HepG2 (cell line): Measurements from ENCODE around the gene CAMKV. TPM values are rescaled to one million over a fixed set of nuclear protein-coding genes. Genes with fewer than 3 reads are reported as not detected.

Source experiments
- FOXJ3 ChIP-seq: sonication (generic); formaldehyde crosslinking; IDR thresholded peaks from 2 replicates; pipeline ENCODE4 v1.4.0; 2020; ENCODE audit warnings: missing genetic modification reagents, mild to moderate bottlenecking, borderline replicate concordance
- HOXA5 ChIP-seq: sonication (generic); formaldehyde crosslinking; IDR thresholded peaks from 2 replicates; pipeline ENCODE4 v1.4.0; 2020; ENCODE audit warnings: missing genetic modification reagents
- KAT8 ChIP-seq: IDR thresholded peaks from 2 replicates; pipeline ENCODE4 v1.6.1; 2016; ENCODE audit warnings: missing genetic modification reagents, missing compliant biosample characterization
- MEIS1 ChIP-seq: sonication (generic); formaldehyde crosslinking; IDR thresholded peaks from 2 replicates; pipeline ENCODE4 v1.9.0; 2021; ENCODE audit warnings: mild to moderate bottlenecking, missing genetic modification reagents, moderate library complexity, borderline replicate concordance
- NFIB ChIP-seq: sonication (generic); formaldehyde crosslinking; IDR thresholded peaks from 2 replicates; pipeline ENCODE4 v1.9.0; 2021; ENCODE audit warnings: missing genetic modification reagents, mild to moderate bottlenecking, borderline replicate concordance
- NFYB ChIP-seq: sonication (generic); formaldehyde crosslinking; IDR thresholded peaks from 2 replicates; pipeline ENCODE4 v1.4.0; 2020; ENCODE audit warnings: missing genetic modification reagents
- NPAS2 ChIP-seq: sonication (generic); formaldehyde crosslinking; IDR thresholded peaks from 2 replicates; pipeline ENCODE4 v1.8.0; 2022; ENCODE audit warnings: mild to moderate bottlenecking, missing genetic modification reagents, borderline replicate concordance
- NR0B2 ChIP-seq: sonication (generic); formaldehyde crosslinking; IDR thresholded peaks from 2 replicates; pipeline ENCODE4 v1.4.0; 2020; ENCODE audit warnings: mild to moderate bottlenecking, missing genetic modification reagents
- PAF1 ChIP-seq: IDR thresholded peaks from 2 replicates; pipeline ENCODE4 v1.6.1; 2016; ENCODE audit warnings: missing genetic modification reagents, missing compliant biosample characterization
- SIN3A ChIP-seq: IDR thresholded peaks from 2 replicates; pipeline ENCODE4 v1.6.1; 2011; ENCODE audit warnings: low read depth, mild to moderate bottlenecking, control low read depth, low read length, borderline replicate concordance
- SIX4 ChIP-seq: sonication (generic); formaldehyde crosslinking; IDR thresholded peaks from 2 replicates; pipeline ENCODE4 v1.4.0; 2020; ENCODE audit warnings: missing genetic modification reagents
- TAF1 ChIP-seq: sonication (generic); formaldehyde crosslinking; IDR thresholded peaks from 2 replicates; pipeline ENCODE4 v1.4.0; 2020; ENCODE audit warnings: missing genetic modification reagents
- TFAP4 ChIP-seq: sonication (generic); IDR thresholded peaks from 2 replicates; pipeline ENCODE4 v1.6.1; 2016; ENCODE audit warnings: low read depth, borderline replicate concordance
- ZBTB49 ChIP-seq: sonication (generic); formaldehyde crosslinking; IDR thresholded peaks from 2 replicates; pipeline ENCODE4 v1.4.0; 2020; ENCODE audit warnings: missing genetic modification reagents, borderline replicate concordance
- ZBTB7A ChIP-seq: sonication (generic); formaldehyde crosslinking; IDR thresholded peaks from 2 replicates; pipeline ENCODE4 v1.8.0; 2022; ENCODE audit warnings: mild to moderate bottlenecking, missing genetic modification reagents
- ZFP1 ChIP-seq: IDR thresholded peaks from 2 replicates; pipeline ENCODE4 v1.6.1; 2016
- ZNF414 ChIP-seq: sonication (generic); formaldehyde crosslinking; IDR thresholded peaks from 2 replicates; pipeline ENCODE4 v1.5.0; 2020; ENCODE audit warnings: missing genetic modification reagents
- ZNF44 ChIP-seq: sonication (generic); formaldehyde crosslinking; IDR thresholded peaks from 2 replicates; pipeline ENCODE4 v1.5.1; 2020; ENCODE audit warnings: mild to moderate bottlenecking, missing genetic modification reagents
- ZNF569 ChIP-seq: sonication (generic); formaldehyde crosslinking; IDR thresholded peaks from 2 replicates; pipeline ENCODE4 v1.5.0; 2020; ENCODE audit warnings: mild to moderate bottlenecking, missing genetic modification reagents, moderate library complexity, borderline replicate concordance
- ZNF574 ChIP-seq: sonication (generic); formaldehyde crosslinking; IDR thresholded peaks from 2 replicates; pipeline ENCODE4 v1.4.0; 2020; ENCODE audit warnings: missing genetic modification reagents
- ZNF629 ChIP-seq: sonication (generic); formaldehyde crosslinking; conservative IDR thresholded peaks from 2 replicates; pipeline ENCODE4 v1.5.0; 2020; ENCODE audit warnings: missing genetic modification reagents
- ZNF768 ChIP-seq: sonication (generic); formaldehyde crosslinking; IDR thresholded peaks from 2 replicates; pipeline ENCODE4 v1.4.0; 2020; ENCODE audit warnings: missing genetic modification reagents
- polyA plus RNA-seq, 8 experiments: library from polyadenylated mRNA; depleted of rRNA in 3 of 8; stranded (reverse) in 7 of 8; unstranded in 1 of 8; fragments of >200 nt; fragmentation: Illumina TruSeq in 4 of 8; extraction: Trizol in 4 of 8; gene quantifications; 2 replicates each; pipeline versions ENCODE4 v1.2.1 to v1.2.3, GENCODE V29; 2011 to 2016; ENCODE audit warnings: low read depth in 4 of 8, missing spikeins in 1 of 8, mixed read lengths in 1 of 8; ENCODE audit not compliant: insufficient read depth in 1 of 8
- total RNA-seq, 5 experiments: library from RNA; depleted of rRNA; stranded (reverse); fragments of >200 nt; fragmentation: Illumina TruSeq; extraction: Trizol; gene quantifications; 2 replicates each; pipeline ENCODE4 v1.2.3, GENCODE V29; 2016; ENCODE audit warnings: low read depth in 1 of 5
- TF ChIP-seq, protein P1 (sequence below): sonication (generic); formaldehyde crosslinking; IDR thresholded peaks from 2 replicates; pipeline ENCODE4 v1.4.0; 2020; ENCODE audit warnings: missing genetic modification reagents; ENCODE audit errors: not compliant biosample characterization

The CAMKV gene
- total and polyA plus RNA-seq, 2 of the 13 experiments (the other 11 are each of a cell fraction or from before 2014, with no cell fraction given) = 0.13 to 0.15 TPM

DNA sequence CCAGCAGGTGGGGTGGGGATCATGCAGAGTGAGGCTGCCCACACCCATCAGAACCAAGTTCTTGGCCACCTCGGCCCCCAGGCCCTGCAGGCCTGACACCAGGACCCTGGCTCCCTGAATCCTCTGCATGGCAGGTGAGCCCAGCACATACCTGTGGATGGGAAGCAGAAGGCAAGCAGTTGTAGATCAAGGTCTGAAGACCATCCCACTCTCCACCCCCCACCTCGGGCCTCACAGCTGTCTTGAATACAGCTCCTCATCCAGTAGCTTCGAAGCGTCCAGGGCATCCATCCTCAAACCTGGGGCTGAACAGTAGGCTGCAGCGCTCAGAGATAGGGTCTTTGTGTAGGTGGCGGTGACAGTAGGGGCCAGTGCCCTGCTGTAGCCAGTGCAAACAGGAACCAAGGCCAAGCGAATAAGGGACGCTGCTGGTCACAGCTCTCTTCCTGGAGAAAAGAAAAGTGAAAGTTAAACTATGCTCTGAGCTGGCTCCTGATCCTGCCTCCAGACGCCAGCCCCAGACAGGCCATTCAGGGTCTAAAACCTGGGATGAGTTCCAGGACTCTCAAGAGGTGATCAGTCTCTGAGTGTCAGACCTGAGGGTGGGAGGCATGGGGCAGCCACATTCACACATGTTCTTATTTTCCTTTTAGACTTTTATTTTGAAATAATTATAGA lies 56.1 kb downstream of the CAMKV start, which contains the start of gene UBA7 (continued):
- TF ChIP-seq NPAS2 (CRISPR knock-in tag) (no peak), SIX4 (CRISPR knock-in tag) (no peak), PAF1 (CRISPR knock-in tag) (no peak), TFAP4 (peak; percentile 48; the same call in 1 of the 2 replicates), NR0B2 (CRISPR knock-in tag) (no peak), ZBTB49 (CRISPR knock-in tag) (no peak), FOXJ3 (CRISPR knock-in tag) (no peak), ZNF44 (CRISPR knock-in tag) (no peak), MEIS1 (no peak), ZNF768 (no peak), NFIB (CRISPR knock-in tag) (no peak), SIN3A (no peak), HOXA5 (CRISPR knock-in tag) (no peak), ZBTB7A (CRISPR knock-in tag) (no peak), KAT8 (CRISPR knock-in tag) (peak; percentile 90), ZNF574 (CRISPR knock-in tag) (peak; percentile 58), ZNF629 (CRISPR knock-in tag) (no peak), ZNF569 (CRISPR knock-in tag) (no peak), NFYB (CRISPR knock-in tag) (no peak), ZNF414 (CRISPR knock-in tag) (no peak), TAF1 (CRISPR knock-in tag) (0 out of 2 replicates have a peak, but pooled peaks have one; percentile 22), ZFP1 (CRISPR knock-in tag) (no peak)
- TF ChIP-seq, protein P1, sequence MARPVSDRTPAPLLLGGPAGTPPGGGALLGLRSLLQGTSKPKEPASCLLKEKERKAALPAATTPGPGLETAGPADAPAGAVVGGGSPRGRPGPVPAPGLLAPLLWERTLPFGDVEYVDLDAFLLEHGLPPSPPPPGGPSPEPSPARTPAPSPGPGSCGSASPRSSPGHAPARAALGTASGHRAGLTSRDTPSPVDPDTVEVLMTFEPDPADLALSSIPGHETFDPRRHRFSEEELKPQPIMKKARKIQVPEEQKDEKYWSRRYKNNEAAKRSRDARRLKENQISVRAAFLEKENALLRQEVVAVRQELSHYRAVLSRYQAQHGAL (CRISPR knock-in tag) = no peak
